MV-4-11 (cell line): ENCODE results near the gene CYP1A1.

Source experiments
- DNase-seq: peaks from one replicate; lab custom pipeline; 2025; lab: John Stamatoyannopoulos, UW

The CYP1A1 gene

GRCh38 chr15:74725225-74725774 is at the start of gene CYP1A1:
CYP1A1 (minus strand) TSS chr15:74725528; CDS start chr15:74723097, 2,431 bp downstream.
- DNase-seq, result no peak

GRCh38 chr15:74773731-74774252 is 48.5 kb upstream of the CYP1A1 start:
- DNase-seq, result peak; percentile 12

GRCh38 chr15:74773329-74773728 is 48.0 kb upstream of the CYP1A1 start:
- DNase-seq, result no peak

- DNase-seq, result no peak
Observed at GRCh38 chr15:74770211-74770903, 45.0 kb upstream of the CYP1A1 start.

- DNase-seq, result no peak
Observed at GRCh38 chr15:74769463-74770025, 44.2 kb upstream of the CYP1A1 start.

- peak; percentile 37 for DNase-seq
Observed at GRCh38 chr15:74768771-74769342, 43.5 kb upstream of the CYP1A1 start.

GRCh38 chr15:74768099-74768770 is 42.9 kb upstream of the CYP1A1 start:
- DNase-seq, result no peak

- no peak for DNase-seq
Observed at GRCh38 chr15:74767167-74768098, 42.1 kb upstream of the CYP1A1 start.

GRCh38 chr15:74763416-74763815 is 38.1 kb upstream of the CYP1A1 start:
- no peak for DNase-seq

- no peak for DNase-seq
Observed at GRCh38 chr15:74762791-74763150, 37.4 kb upstream of the CYP1A1 start.

GRCh38 chr15:74758736-74759135 is 33.4 kb upstream of the CYP1A1 start:
- no peak for DNase-seq

- DNase-seq, result no peak
Observed at GRCh38 chr15:74754593-74755215, 29.4 kb upstream of the CYP1A1 start.

- no peak for DNase-seq
Observed at GRCh38 chr15:74752531-74752930, 27.2 kb upstream of the CYP1A1 start.

GRCh38 chr15:74752011-74752410 is 26.7 kb upstream of the CYP1A1 start:
- no peak for DNase-seq

- no peak for DNase-seq
Observed at GRCh38 chr15:74750751-74751150, 25.4 kb upstream of the CYP1A1 start.

GRCh38 chr15:74749832-74750231 is 24.5 kb upstream of the CYP1A1 start:
- no peak for DNase-seq

GRCh38 chr15:74748322-74748946 is 23.1 kb upstream of the CYP1A1 start, which contains the start of gene CYP1A2:
CYP1A2 (plus strand) TSS chr15:74748845; CDS start chr15:74749739, 894 bp downstream.
- no peak for DNase-seq

- DNase-seq, result no peak
Observed at GRCh38 chr15:74746389-74746788, 21.1 kb upstream of the CYP1A1 start.

- DNase-seq, result no peak
Observed at GRCh38 chr15:74742422-74742821, 17.1 kb upstream of the CYP1A1 start.

GRCh38 chr15:74738239-74738638 is 12.9 kb upstream of the CYP1A1 start:
- DNase-seq, result peak; percentile 19
